Common myeloid progenitor, CD34-positive (primary cell): ENCODE results near the gene CCDC68.

ENCODE experiments used
- CTCF ChIA-PET: fragments of 350-600 bp; sonication (Branson Sonifier 250); formaldehyde crosslinking; loops from one replicate; lab custom pipeline; 2021; ENCODE audit warnings: antibody characterized with exemption; lab: Charles Lee
- POLR2A ChIA-PET: fragments of 350-600 bp; sonication (Branson Sonifier 250); formaldehyde crosslinking; loops from one replicate; lab custom pipeline; 2021; ENCODE audit warnings: antibody characterized with exemption; lab: Charles Lee
- DNase-seq, 3 donors: peaks; one replicate each; pipeline versions ENCODE4 v3.0.0 to v3.0.0-alpha.2; 2013
- H3K27ac ChIP-seq, 2 experiments: 1 replicate in 1 of 2; 2 replicates in 1 of 2; pipeline ENCODE4 v1.7.0; 2013; ENCODE audit warnings: inconsistent platforms in 2 of 2, low read length in 2 of 2, mild to moderate bottlenecking in 2 of 2, low read depth in 1 of 2, moderate library complexity in 1 of 2; ENCODE audit not compliant: severe bottlenecking in 2 of 2, insufficient read depth in 1 of 2, poor library complexity in 1 of 2
- H3K27me3 ChIP-seq, 5 experiments: replicated peaks in 2 of 5; 1 replicate in 3 of 5; 2 replicates in 2 of 5; pipeline versions ENCODE4 v1.6.1 to v1.7.0; 2013; ENCODE audit warnings: low read length in 4 of 5, mild to moderate bottlenecking in 2 of 5, moderate library complexity in 2 of 5, inconsistent platforms in 1 of 5; ENCODE audit not compliant: insufficient read depth in 5 of 5, control insufficient read depth in 4 of 5
- H3K36me3 ChIP-seq, 4 experiments: 1 replicate in 2 of 4; 2 replicates in 2 of 4; pipeline versions ENCODE4 v1.6.1 to v1.7.0; 2013; ENCODE audit warnings: low read length in 3 of 4, control low read depth in 1 of 4, mild to moderate bottlenecking in 1 of 4; ENCODE audit not compliant: control insufficient read depth in 4 of 4, insufficient read depth in 4 of 4
- H3K4me1 ChIP-seq, 4 experiments: 1 replicate in 3 of 4; 2 replicates in 1 of 4; pipeline versions ENCODE4 v1.6.1 to v1.7.1; 2013; ENCODE audit warnings: low read length in 3 of 4, mild to moderate bottlenecking in 3 of 4, control low read depth in 1 of 4, inconsistent platforms in 1 of 4, moderate library complexity in 1 of 4; ENCODE audit not compliant: control insufficient read depth in 4 of 4, insufficient read depth in 4 of 4; ENCODE audit errors: control extremely low read depth in 1 of 4
- H3K4me3 ChIP-seq, 7 experiments: 1 replicate in 4 of 7; 2 replicates in 3 of 7; pipeline versions ENCODE4 v1.5.1 to v1.7.0; 2013; ENCODE audit warnings: mild to moderate bottlenecking in 7 of 7, low read length in 6 of 7, moderate library complexity in 6 of 7, inconsistent platforms in 2 of 7, low read depth in 2 of 7, control low read depth in 1 of 7; ENCODE audit not compliant: insufficient read depth in 4 of 7, control insufficient read depth in 1 of 7; ENCODE audit errors: extremely low read depth in 1 of 7
- H3K9me3 ChIP-seq, 5 experiments: 1 replicate in 4 of 5; 2 replicates in 1 of 5; pipeline versions ENCODE4 v1.6.1 to v1.7.1; 2013; ENCODE audit warnings: low read length in 4 of 5, mild to moderate bottlenecking in 2 of 5, inconsistent platforms in 1 of 5, low read depth in 1 of 5, moderate library complexity in 1 of 5; ENCODE audit not compliant: control insufficient read depth in 4 of 5, insufficient read depth in 2 of 5; ENCODE audit errors: control extremely low read depth in 1 of 5
- WGBS: methylation state at CpG from one replicate; pipeline ENCODE4 v1.1.5; 2013; ENCODE audit not compliant: insufficient coverage; 5-methylcytosine and 5-hydroxymethylcytosine counted together

CCDC68 gene

GRCh38 chr18:54880395-54881105 lies 78.7 kb downstream of the CCDC68 start:
- no peaks in the 10 kb centered on the region for H3K9me3 ChIP-seq
- 83% methylated on average over 5 of the region's 5 CpGs for WGBS
- CTCF ChIA-PET: interaction anchor here (1.1 to 1.7 kb wide), 3 partner anchors 8 to 10 kb away, joined by 3 to 6 read pairs (median 4); no protein-coding TSS in a partner anchor

GRCh38 chr18:54879691-54880090 lies 79.6 kb downstream of the CCDC68 start:
- POLR2A ChIA-PET: no interaction called here
- DNase-seq: no peak
- H3K27ac ChIP-seq: no peak overlapping the region
- H3K4me3 ChIP-seq: no peak overlapping the region
- H3K9me3 ChIP-seq: no peaks in the 10 kb centered on the region
- WGBS: 100% methylated on average over 4 of the region's 4 CpGs
- H3K4me1 ChIP-seq: peaks cover 0 to 20% (median 10%) of the 10 kb centered on the region in 4 experiments
- peaks cover 2 to 51% (median 20%) of the 10 kb centered on the region in 4 experiments for H3K36me3 ChIP-seq
- no peaks in the 10 kb centered on the region for H3K27me3 ChIP-seq
- CTCF ChIA-PET: interaction anchor here (1.1 kb wide), 1 partner anchor 9 kb away, joined by 3 read pairs; no protein-coding TSS in a partner anchor

More at GRCh38 chr18:54880395-54881105, 78.7 kb downstream of the CCDC68 start:
- no peak overlapping the region for H3K27ac ChIP-seq
- no peak overlapping the region for H3K4me3 ChIP-seq
- POLR2A ChIA-PET: no interaction called here
- no peaks in the 10 kb centered on the region for H3K27me3 ChIP-seq
- peaks cover 0 to 14% (median 8%) of the 10 kb centered on the region in 4 experiments for H3K4me1 ChIP-seq
- peak in 2 of 3 donors; percentile 54 to 56 for DNase-seq
- H3K36me3 ChIP-seq: peaks cover 2 to 60% (median 23%) of the 10 kb centered on the region in 4 experiments

- DNase-seq: no peak
- Histone ChIP-seq H3K27ac (no peak overlapping the region), H3K36me3 (peaks cover 0 to 43% (median 16%) of the 10 kb centered on the region in 4 experiments), H3K4me1 (peaks cover 2 to 27% (median 15%) of the 10 kb centered on the region in 4 experiments), H3K4me3 (no peak overlapping the region), H3K27me3 (no peaks in the 10 kb centered on the region), H3K9me3 (no peaks in the 10 kb centered on the region)
- ChIA-PET POLR2A (no interaction called here), CTCF (no interaction called here)
- WGBS: 100% methylated on average over 1 of the region's 3 CpGs
Measured at GRCh38 chr18:54878659-54879358, 80.5 kb downstream of the CCDC68 start.

GRCh38 chr18:54878159-54878622 lies 81.1 kb downstream of the CCDC68 start:
- CTCF ChIA-PET: no interaction called here
- POLR2A ChIA-PET: no interaction called here
- 86% methylated on average over 1 of the region's 2 CpGs for WGBS

GRCh38 chr18:54877076-54877475 lies 82.2 kb downstream of the CCDC68 start:
- no peak overlapping the region for H3K27ac ChIP-seq
- no peaks in the 10 kb centered on the region for H3K9me3 ChIP-seq
- H3K27me3 ChIP-seq: no peaks in the 10 kb centered on the region
- no peak overlapping the region for H3K4me3 ChIP-seq
- WGBS: no CpG with 5 or more reads among the region's 1 CpG
- H3K4me1 ChIP-seq: peaks cover 15 to 41% (median 30%) of the 10 kb centered on the region in 4 experiments
- peaks cover 0 to 26% (median 11%) of the 10 kb centered on the region in 4 experiments for H3K36me3 ChIP-seq
- ChIA-PET CTCF (interaction anchor here (0.7 kb wide), 1 partner anchor 73 kb away, joined by 3 read pairs; no protein-coding TSS in a partner anchor), POLR2A (no interaction called here)
- DNase-seq: no peak

More at GRCh38 chr18:54878159-54878622, 81.1 kb downstream of the CCDC68 start:
- DNase-seq: peak in 2 of 3 donors; percentile 42 to 57
- Histone ChIP-seq H3K27ac (no peak overlapping the region), H3K27me3 (no peaks in the 10 kb centered on the region), H3K9me3 (no peaks in the 10 kb centered on the region), H3K4me3 (no peak overlapping the region), H3K4me1 (peaks cover 8 to 33% (median 21%) of the 10 kb centered on the region in 4 experiments), H3K36me3 (peaks cover 0 to 37% (median 16%) of the 10 kb centered on the region in 4 experiments)

- CTCF ChIA-PET: no interaction called here
- DNase-seq: no peak
- no peaks in the 10 kb centered on the region for H3K27me3 ChIP-seq
Measured at GRCh38 chr18:54875063-54875462, 84.2 kb downstream of the CCDC68 start.

More at GRCh38 chr18:54875063-54875462, 84.2 kb downstream of the CCDC68 start:
- Histone ChIP-seq H3K4me1 (peaks cover 17 to 46% (median 39%) of the 10 kb centered on the region in 4 experiments), H3K4me3 (no peak overlapping the region), H3K9me3 (no peaks in the 10 kb centered on the region), H3K27ac (no peak overlapping the region), H3K36me3 (peaks cover 0 to 9% (median 2%) of the 10 kb centered on the region in 4 experiments)
- 100% methylated on average over 3 of the region's 3 CpGs for whole genome bisulfite sequencing
- POLR2A ChIA-PET: no interaction called here
